GM19372 (cell line): ENCODE data around the gene MYH10.
"Not testable (repeated sequence)": the region's sequence is repeated elsewhere in the genome, so short reads cannot be mapped to it uniquely, and the experiment has no call there.

Experiments
- ATAC-seq: cut with Tn5 transposase; IDR thresholded peaks from one replicate; pipeline ENCODE4 v1.9.1; 2021; ENCODE audit warnings: mild to moderate bottlenecking, low read depth, moderate library complexity; ENCODE audit not compliant: unreplicated experiment

MYH10 gene

GRCh38 chr17:8563024-8563776, 67.3 kb downstream of the MYH10 start:
- no peak for ATAC-seq

- no peak for ATAC-seq
Observed at GRCh38 chr17:8558144-8558543, 72.4 kb downstream of the MYH10 start.

GRCh38 chr17:8557176-8557806, 73.2 kb downstream of the MYH10 start:
- ATAC-seq: no peak

GRCh38 chr17:8556074-8556473, 74.5 kb downstream of the MYH10 start:
- ATAC-seq: no peak

GRCh38 chr17:8555062-8555461, 75.5 kb downstream of the MYH10 start:
- no peak for ATAC-seq

- ATAC-seq: no peak
Observed at GRCh38 chr17:8552577-8553320, 77.8 kb downstream of the MYH10 start.

GRCh38 chr17:8542599-8543502, 87.7 kb downstream of the MYH10 start:
- no peak for ATAC-seq

- not testable (repeated sequence) for ATAC-seq
Observed at GRCh38 chr17:8539976-8540375, 90.5 kb downstream of the MYH10 start.

- no peak for ATAC-seq
Observed at GRCh38 chr17:8537734-8538133, 92.8 kb downstream of the MYH10 start.

- ATAC-seq: no peak
Observed at GRCh38 chr17:8534498-8535188, 95.9 kb downstream of the MYH10 start.

- ATAC-seq: no peak
Observed at GRCh38 chr17:8532021-8532420, 98.5 kb downstream of the MYH10 start.

GRCh38 chr17:8522577-8522976, 107.9 kb downstream of the MYH10 start:
- ATAC-seq: no peak

GRCh38 chr17:8520981-8521380, 109.5 kb downstream of the MYH10 start:
- ATAC-seq: no peak

GRCh38 chr17:8518850-8519249, 111.7 kb downstream of the MYH10 start:
- no peak for ATAC-seq

- ATAC-seq: no peak
Observed at GRCh38 chr17:8518326-8518725, 112.2 kb downstream of the MYH10 start.

GRCh38 chr17:8514801-8515200, 115.7 kb downstream of the MYH10 start:
- ATAC-seq: no peak

GRCh38 chr17:8506145-8506544, 124.4 kb downstream of the MYH10 start:
- no peak for ATAC-seq

- no peak for ATAC-seq
Observed at GRCh38 chr17:8504460-8505207, 125.9 kb downstream of the MYH10 start.

GRCh38 chr17:8503807-8504206, 126.7 kb downstream of the MYH10 start:
- no peak for ATAC-seq
